Measurements from ENCODE around the gene SYNPR. TPM values are rescaled to one million over a fixed set of nuclear protein-coding genes. Genes with fewer than 3 reads are reported as not detected.

The SYNPR gene
- total RNA-seq, 1 donor from 2014 or later: not detected

DNA sequence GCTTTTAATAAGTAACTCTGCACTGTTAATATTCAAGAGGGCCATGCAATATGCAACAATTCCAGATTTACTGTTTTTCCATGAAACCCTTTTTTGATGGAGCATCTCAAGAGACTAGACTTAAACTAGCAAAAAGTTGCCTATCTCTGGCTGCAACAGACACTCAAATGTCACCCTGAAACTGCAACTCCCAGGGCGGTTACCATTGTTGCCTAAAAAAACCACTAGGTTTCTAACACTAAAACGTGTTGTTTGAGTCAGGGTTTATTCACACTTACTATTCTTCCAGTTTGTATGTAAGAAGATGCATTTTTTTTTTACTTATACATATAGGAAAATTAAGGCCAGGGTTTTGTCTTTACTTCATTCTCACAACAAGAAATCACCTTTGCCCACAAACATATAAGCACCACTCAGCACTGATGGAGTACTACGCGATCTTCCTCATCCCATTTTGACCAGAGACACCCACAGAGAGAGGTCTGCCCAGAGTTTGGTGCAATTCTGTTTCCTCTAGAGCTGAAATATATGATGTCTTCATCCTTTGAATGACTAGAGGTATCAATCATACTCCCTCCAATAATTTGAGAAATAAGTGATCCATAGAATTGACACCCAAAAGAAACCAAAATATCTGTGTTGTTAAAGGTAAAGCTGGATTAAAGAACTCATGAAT, 250.4 kb downstream of the SYNPR start:
- no peak overlapping the region for H3K4me3 Mint-ChIP-seq (ENCODE audit: unreplicated experiment)
- no peaks in the 10 kb centered on the region for H3K4me1 Mint-ChIP-seq (ENCODE audit: unreplicated experiment)
- no peaks in the 10 kb centered on the region for H3K9me3 Mint-ChIP-seq (ENCODE audit: unreplicated experiment)
- TF ChIP-seq, protein P1, sequence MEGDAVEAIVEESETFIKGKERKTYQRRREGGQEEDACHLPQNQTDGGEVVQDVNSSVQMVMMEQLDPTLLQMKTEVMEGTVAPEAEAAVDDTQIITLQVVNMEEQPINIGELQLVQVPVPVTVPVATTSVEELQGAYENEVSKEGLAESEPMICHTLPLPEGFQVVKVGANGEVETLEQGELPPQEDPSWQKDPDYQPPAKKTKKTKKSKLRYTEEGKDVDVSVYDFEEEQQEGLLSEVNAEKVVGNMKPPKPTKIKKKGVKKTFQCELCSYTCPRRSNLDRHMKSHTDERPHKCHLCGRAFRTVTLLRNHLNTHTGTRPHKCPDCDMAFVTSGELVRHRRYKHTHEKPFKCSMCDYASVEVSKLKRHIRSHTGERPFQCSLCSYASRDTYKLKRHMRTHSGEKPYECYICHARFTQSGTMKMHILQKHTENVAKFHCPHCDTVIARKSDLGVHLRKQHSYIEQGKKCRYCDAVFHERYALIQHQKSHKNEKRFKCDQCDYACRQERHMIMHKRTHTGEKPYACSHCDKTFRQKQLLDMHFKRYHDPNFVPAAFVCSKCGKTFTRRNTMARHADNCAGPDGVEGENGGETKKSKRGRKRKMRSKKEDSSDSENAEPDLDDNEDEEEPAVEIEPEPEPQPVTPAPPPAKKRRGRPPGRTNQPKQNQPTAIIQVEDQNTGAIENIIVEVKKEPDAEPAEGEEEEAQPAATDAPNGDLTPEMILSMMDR (IDR thresholded peaks at IDR 0.05): no peak
- no peaks in the 10 kb centered on the region for H3K36me3 Mint-ChIP-seq (ENCODE audit: unreplicated experiment)
- DNase-seq (ENCODE audit: extremely low spot score, unreplicated experiment): no peak
- no peaks in the 10 kb centered on the region for H3K27me3 Mint-ChIP-seq (ENCODE audit: unreplicated experiment)
- no peak overlapping the region for H3K27ac Mint-ChIP-seq (ENCODE audit: unreplicated experiment)

DNA sequence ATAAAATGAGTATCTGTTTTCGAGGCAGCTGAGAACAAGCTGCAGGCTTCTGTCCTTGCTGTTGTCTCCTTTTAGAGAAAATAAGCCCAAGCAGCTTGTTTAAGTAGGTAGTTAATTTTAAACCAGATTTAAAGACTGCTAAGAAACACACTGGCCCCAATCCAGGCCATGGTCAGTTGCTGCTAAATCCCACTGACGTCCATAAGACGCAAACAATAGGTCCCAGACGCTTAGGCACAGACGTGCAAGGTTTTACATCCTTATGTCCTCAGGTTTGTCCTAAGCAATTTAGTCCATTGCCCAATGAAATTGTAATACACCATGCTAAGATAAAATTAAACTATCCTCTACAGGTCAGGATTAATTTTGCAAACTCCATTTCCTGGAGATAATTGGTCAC, 254.4 kb downstream of the SYNPR start:
- Mint-ChIP-seq H3K4me3 (ENCODE audit: unreplicated experiment) (no peak overlapping the region), H3K27ac (ENCODE audit: unreplicated experiment) (no peak overlapping the region), H3K9me3 (ENCODE audit: unreplicated experiment) (no peaks in the 10 kb centered on the region), H3K4me1 (ENCODE audit: unreplicated experiment) (no peaks in the 10 kb centered on the region), H3K36me3 (ENCODE audit: unreplicated experiment) (no peaks in the 10 kb centered on the region), H3K27me3 (ENCODE audit: unreplicated experiment) (no peaks in the 10 kb centered on the region)
- DNase-seq (ENCODE audit: extremely low spot score, unreplicated experiment): no peak
- TF ChIP-seq, protein P1 (IDR thresholded peaks at IDR 0.05): no peak

DNA sequence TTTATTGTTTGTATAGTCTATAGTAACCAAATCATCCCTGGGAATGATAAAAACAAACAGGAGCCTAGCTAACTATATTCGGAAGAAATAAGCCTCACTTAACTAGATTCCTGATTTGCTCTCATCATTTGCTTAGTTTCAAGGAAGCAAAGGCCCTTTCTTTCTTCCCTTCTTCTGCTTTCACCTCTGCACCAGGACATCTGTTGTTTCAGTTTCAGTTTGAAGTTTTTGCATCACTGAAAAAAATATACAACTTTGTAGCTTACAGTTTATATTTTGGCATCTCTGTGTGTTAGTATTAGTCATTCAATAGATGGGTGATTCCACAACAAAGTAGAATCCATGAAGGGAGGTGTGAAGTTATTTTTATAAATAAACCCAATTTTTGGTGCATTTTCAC, 260.8 kb downstream of the SYNPR start:
- H3K4me1 Mint-ChIP-seq (ENCODE audit: unreplicated experiment): no peaks in the 10 kb centered on the region
- DNase-seq (ENCODE audit: extremely low spot score, unreplicated experiment): no peak
- no peaks in the 10 kb centered on the region for H3K9me3 Mint-ChIP-seq (ENCODE audit: unreplicated experiment)
- no peaks in the 10 kb centered on the region for H3K27me3 Mint-ChIP-seq (ENCODE audit: unreplicated experiment)
- no peak overlapping the region for H3K27ac Mint-ChIP-seq (ENCODE audit: unreplicated experiment)
- TF ChIP-seq, protein P1 (IDR thresholded peaks at IDR 0.05): no peak
- H3K36me3 Mint-ChIP-seq (ENCODE audit: unreplicated experiment): no peaks in the 10 kb centered on the region
- no peak overlapping the region for H3K4me3 Mint-ChIP-seq (ENCODE audit: unreplicated experiment)

DNA sequence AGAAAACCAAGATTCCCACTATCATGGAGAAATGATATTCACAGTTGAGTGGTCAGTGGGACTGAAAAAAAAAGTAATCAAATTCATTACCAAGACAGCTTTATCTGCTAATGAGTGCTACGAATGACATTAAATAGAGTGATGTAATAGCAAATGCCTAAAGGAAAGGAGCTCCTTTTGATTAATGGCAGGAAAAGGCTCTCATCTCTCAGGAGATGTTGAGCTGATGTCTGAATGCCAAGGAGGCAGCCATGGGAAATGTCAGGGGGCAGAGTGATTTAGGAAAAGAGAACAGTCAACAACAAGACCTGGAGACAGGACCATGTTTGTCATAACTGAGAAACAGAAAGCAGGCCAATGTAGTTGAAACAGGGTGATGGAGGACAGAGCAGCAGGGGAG, 277.7 kb downstream of the SYNPR start:
- H3K9me3 Mint-ChIP-seq (ENCODE audit: unreplicated experiment): no peaks in the 10 kb centered on the region
- H3K27me3 Mint-ChIP-seq (ENCODE audit: unreplicated experiment): no peaks in the 10 kb centered on the region
- no peak overlapping the region for H3K4me3 Mint-ChIP-seq (ENCODE audit: unreplicated experiment)
- no peak overlapping the region for H3K27ac Mint-ChIP-seq (ENCODE audit: unreplicated experiment)
- H3K4me1 Mint-ChIP-seq (ENCODE audit: unreplicated experiment): no peaks in the 10 kb centered on the region
- TF ChIP-seq, protein P1 (IDR thresholded peaks at IDR 0.05): no peak
- no peaks in the 10 kb centered on the region for H3K36me3 Mint-ChIP-seq (ENCODE audit: unreplicated experiment)
- no peak for DNase-seq (ENCODE audit: extremely low spot score, unreplicated experiment)

DNA sequence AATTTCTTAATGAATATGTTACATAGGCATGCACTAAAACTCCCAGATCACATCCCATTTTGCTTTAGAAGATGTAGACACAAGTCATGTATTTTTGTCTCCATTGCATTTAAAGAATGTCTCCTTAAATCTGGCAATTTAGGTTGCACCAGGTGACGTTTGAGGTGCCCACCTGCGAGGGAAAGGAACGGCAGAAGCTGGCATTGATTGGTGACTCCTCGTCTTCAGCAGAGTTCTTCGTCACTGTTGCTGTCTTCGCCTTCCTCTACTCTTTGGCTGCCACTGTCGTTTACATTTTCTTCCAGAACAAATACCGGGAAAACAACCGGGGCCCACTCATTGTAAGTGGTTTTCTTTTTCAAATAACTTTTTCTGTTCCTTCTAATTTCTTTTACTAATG, 278.3 kb downstream of the SYNPR start:
- Mint-ChIP-seq H3K36me3 (ENCODE audit: unreplicated experiment) (no peaks in the 10 kb centered on the region), H3K27ac (ENCODE audit: unreplicated experiment) (no peak overlapping the region), H3K4me1 (ENCODE audit: unreplicated experiment) (no peaks in the 10 kb centered on the region), H3K4me3 (ENCODE audit: unreplicated experiment) (no peak overlapping the region), H3K27me3 (ENCODE audit: unreplicated experiment) (no peaks in the 10 kb centered on the region), H3K9me3 (ENCODE audit: unreplicated experiment) (no peaks in the 10 kb centered on the region)
- no peak for DNase-seq (ENCODE audit: extremely low spot score, unreplicated experiment)
- TF ChIP-seq, protein P1 (IDR thresholded peaks at IDR 0.05): no peak

All from osteocyte (in vitro differentiated cells).